HUDEP-2 (cell line): ENCODE measurements around the gene CFAP100.
A peak's percentile ranks its signal among the peaks of the same experiment; 100 is the strongest.

Source experiments
- DNase-seq, 76 experiments: peaks; one replicate each; lab custom pipeline; 2025; ENCODE audit not compliant: unreplicated experiment in 76 of 76; lab: John Stamatoyannopoulos, UW

Gene CFAP100

GRCh38 chr3:126373682-126374601 lies 20.8 kb upstream of the CFAP100 start:
- DNase-seq: no peak

DNA sequence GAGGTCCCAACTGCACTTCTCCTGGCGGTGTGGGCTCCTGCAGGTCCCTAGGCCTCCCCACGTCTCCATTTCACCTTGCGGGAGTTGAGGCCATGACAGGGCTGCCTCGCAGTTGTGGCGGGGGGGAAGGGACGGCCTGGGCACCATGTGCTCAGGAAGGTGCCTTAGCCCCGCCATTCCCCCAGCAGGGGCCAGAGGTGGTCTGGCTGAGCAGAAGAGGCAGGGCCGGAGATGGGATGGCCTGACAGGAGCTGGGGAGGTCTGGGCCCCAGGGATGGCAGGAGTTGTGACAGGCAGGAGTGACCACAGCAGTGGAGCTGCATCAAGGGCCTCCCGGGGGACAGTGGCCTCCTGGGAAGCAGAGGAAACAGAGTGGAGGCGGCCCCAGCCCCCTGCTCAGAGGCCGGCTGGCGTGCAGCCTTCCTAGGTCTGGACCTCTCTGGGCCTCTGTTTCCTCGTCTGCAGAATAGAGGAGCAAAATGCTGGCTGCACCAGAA lies 18.8 kb upstream of the CFAP100 start:
- DNase-seq: no peak

DNA sequence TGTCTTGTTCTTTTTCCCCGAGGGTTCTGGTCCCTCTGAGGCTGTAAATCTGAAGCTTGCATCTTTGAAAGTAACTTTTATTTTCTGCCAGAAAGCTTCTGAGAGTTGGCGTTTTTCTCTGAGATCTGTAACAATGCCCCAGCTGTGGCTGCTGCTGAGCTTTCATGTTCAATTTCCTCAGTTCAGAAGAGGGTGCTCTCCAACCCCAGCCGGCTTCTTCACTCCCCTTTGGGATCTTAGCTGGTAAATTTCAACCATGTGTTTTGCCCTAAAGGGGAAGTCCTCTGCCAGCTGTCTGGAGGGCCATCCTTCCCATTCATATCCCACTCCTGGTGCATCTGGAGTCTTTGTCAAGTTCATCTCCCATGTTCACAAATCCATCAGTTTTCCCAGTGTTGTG lies 18.3 kb upstream of the CFAP100 start:
- DNase-seq: no peak

DNA sequence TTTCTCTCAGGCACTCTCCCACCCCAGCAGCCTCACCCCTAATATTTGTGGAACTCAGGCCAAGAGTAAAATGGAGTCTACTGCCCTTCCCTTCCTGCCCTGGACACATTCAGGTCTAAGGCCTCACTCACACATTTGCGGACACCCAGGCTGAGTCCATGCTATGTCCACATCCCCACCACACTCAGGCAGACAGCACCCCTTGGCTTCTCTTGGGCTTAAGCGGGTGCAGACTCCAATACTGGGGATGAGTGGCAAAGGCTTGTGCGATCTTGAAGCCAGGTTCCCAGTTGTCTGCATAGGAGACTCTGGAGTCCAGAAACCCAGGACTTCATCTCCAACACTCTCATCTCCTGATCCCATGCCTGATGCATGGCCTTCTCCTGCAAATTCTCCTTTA lies 17.5 kb upstream of the CFAP100 start:
- no peak for DNase-seq

DNA sequence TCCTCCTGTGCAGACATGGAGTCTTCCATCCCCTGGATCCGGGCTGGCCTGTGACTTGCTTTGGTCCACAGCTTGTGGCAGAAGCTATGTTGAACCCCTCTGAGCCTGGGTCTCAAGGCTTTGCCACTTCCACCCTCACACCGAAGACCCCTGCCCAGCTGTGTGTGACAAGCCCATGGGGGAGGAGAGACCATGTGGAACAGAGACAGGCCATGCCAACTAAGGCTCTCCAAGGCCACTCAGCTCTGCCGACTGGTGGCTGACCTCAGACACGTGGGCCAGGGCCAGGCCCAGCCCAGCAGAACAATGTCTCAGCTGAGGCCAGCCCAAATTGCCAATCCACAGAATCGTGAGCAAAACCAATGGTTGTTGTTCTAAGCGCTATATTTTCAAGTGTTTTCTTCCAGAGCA lies 16.4 kb upstream of the CFAP100 start:
- no peak for DNase-seq

- DNase-seq: no peak
Measured at GRCh38 chr3:126380011-126380768, 14.5 kb upstream of the CFAP100 start.

DNA sequence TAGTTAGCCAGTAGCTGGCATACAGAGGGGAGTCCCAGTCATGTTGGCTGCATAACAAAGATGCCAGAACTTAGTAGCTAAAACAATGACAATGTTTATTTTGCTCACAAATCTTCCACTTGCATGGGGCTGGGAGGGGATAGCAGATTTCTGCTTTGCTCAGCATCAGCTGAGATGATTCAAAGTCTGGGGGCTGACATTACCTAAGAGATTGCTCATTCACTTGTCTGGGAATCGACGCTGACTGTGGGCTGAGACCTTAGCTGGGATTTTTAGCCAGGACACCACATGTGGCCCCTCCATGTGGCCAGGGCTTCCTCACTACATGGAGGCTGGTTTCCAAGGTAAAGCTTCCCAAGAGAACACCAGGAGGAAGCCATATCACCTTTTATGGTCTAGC lies 12.7 kb upstream of the CFAP100 start:
- DNase-seq: no peak

GRCh38 chr3:126389112-126389793 lies 5.5 kb upstream of the CFAP100 start:
- DNase-seq: peak in 68 of 76 experiments; percentile 6 to 70 (median 54)

DNA sequence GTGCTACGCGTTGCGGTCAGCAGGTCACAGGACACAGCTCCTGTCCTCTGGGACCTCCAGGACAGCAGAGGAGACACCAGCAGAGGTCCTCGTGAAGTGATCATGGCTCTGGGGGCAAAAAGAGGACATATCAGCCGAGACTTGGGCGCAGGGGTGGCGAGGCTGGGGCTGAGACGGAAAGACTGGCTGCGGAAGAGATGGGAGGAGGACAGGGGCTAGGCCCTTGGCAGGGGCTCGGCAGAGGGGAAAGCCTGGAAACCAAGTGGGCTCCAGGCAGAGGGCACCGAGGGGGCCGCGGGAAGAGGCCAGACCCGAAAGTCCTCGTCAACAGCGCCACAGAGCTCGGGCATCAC lies 4.9 kb upstream of the CFAP100 start:
- no peak for DNase-seq

- no peak for DNase-seq
Measured at GRCh38 chr3:126390201-126390600, 4.5 kb upstream of the CFAP100 start.

DNA sequence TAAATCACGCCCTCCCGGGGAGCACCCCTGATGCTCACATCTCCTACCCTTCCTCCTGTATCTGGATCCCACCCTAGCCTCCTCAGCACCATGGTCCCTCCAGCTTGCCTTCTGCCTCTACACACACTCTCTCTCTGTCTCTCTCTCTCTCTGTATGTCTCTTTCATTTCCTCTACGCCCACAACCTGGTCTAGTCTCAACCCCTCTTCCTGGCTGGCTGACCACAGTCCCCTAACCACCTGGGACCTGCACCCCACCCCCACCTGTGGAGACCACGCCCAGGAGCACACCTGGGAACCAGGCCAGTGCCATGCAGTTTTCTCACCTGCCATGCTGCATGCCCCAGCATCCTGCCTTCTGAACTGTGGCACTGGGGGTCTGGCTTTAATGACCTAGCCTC lies 4.0 kb upstream of the CFAP100 start:
- DNase-seq: no peak

GRCh38 chr3:126391631-126392030 lies 3.1 kb upstream of the CFAP100 start:
- no peak for DNase-seq

DNA sequence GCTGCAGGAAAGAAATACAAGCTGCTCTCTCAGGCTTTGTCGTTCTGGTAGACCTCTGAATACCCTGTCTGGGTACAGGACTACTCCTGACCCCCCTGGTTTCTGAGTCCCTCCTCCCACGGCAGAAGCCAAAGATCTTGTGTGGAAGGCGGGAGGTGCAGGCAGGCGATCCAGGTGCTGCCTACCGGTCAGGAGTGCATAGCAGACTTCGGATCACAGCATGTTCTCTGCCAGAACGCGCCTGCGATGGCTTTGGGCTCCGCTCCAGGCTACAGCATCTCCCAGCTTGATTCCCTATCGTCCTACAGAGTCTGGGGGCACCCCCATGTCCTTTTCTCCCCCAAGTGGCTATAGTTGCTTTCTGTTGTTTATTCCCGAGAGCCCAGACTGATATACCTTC lies 2.5 kb upstream of the CFAP100 start:
- no peak for DNase-seq

DNA sequence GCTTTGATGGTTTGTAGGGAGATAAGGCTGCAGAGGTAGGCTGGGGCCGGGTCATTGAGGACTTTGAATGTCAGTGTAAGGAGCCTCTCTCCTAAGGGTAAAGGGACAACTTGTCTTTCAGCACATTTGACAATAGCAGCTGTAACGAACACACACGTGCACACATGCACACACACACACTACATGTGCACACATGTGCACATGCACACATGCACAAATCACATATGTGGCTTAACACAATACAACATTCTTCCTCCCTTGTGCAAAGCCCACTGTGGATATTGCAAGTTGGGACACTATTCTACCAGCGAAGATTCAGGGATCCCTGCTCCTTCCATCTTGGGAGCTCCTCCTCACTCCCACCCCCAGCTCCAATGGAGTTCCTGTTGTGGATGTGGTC lies 1.1 kb upstream of the CFAP100 start:
- no peak for DNase-seq

DNA sequence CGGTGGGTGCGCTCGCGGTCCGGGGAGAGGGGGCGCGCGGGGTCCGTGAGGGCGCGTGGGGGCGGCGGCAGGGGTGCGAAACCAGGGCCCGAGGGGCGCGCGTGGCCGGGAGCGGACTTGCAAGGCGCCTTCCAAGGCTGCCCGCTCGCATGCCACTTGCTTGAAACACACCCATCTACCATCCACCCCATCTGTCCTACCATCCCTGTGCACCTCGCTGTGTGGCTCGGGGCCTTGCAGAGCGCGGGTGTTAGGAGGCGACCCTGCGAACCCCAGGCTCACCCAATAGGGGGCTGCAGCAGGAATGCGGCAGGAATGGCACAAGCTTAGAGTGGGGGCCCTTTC lies 240 bp downstream of the CFAP100 start:
- DNase-seq: no peak

- DNase-seq: no peak
Measured at GRCh38 chr3:126395846-126396513, 1.3 kb downstream of the CFAP100 start.

GRCh38 chr3:126396536-126396935 lies 1.8 kb downstream of the CFAP100 start:
- DNase-seq: no peak

GRCh38 chr3:126397610-126398422 lies 3.1 kb downstream of the CFAP100 start:
- no peak for DNase-seq

DNA sequence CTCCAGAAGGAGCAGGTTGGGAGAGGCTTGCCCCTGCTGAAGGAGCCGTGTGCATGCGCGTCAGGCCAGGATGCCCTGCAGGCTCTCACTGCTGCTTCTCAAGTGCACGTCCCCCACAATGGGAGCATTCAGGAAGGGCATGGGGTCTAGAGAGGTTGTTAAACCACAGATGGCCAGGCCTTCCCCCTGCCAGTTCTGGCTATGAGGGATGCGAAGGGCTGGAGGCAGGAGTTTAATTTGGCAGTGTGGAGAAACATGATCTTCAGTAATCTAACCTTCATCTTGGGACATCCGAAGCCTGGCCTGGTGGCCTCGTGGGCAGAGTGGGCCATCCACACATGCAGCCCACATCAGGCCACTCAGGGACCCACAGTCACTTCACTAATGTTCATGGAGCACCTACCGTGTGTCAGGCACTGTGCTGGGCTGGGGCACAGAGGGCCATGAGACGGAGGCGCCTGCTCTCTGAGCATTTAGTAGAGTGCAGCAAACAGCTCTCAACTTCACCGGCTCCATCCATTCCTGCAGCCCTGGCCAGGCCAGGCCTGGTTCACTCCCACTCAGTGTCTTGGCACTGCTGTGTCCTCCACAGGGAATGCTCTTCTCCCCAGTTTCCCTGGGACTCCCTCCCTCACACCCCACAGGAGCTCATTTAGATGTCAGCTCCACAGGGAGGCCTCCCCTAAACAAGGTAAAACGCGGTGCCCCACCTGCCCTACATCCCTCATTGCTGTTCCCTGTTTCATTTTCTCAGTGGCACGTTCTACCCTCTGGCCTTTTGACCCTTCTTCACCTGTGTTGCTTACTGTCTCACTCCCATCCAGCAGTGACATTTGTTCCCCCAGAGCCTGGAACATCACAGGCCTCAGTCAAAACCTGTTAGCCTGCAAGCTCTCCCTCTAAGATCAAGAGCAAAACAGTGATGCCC lies 4.0 kb downstream of the CFAP100 start:
- no peak for DNase-seq
